Uterus (tissue), 2 donors: Measurements from ENCODE around the gene SCGB3A1.

Source experiments
- POLR2A ChIP-seq, 2 donors: fragments of 450-650 bp; IDR thresholded peaks; one replicate each; pipeline ENCODE4 v1.6.1; 2016; ENCODE audit warnings: antibody characterized with exemption in 2 of 2, mild to moderate bottlenecking in 1 of 2, moderate library complexity in 1 of 2
- TF ChIP-seq, protein P1 (sequence below), 4 experiments: fragments of 200-600 bp in 2 of 4; fragments of 450-650 bp in 2 of 4; sonication (generic) in 2 of 4; IDR thresholded peaks; one replicate each; pipeline ENCODE4 v1.5.1; 2016 to 2019; ENCODE audit warnings: antibody characterized with exemption in 4 of 4, mild to moderate bottlenecking in 2 of 4, moderate library complexity in 1 of 4

DNA sequence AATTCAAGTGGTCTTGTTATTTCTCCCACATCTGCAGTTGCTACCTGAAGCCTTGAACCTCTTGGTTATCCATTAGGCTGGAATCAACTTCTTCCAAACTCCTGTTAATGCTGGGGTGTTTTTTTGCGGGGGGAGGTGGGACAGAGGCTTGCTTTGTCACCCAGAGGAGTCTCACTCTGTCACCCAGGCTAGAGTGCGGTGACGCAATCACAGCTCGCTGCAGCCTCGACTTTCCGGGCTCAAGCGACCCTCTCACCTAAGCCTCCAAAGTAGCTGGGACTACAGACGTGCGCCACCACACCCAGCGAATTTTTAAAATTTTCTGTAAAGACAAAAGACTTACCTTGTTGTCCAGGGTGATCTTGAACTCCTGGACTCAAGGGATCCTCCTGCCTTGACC is 4.4 kb downstream of the SCGB3A1 start:
- TF ChIP-seq, protein P1, sequence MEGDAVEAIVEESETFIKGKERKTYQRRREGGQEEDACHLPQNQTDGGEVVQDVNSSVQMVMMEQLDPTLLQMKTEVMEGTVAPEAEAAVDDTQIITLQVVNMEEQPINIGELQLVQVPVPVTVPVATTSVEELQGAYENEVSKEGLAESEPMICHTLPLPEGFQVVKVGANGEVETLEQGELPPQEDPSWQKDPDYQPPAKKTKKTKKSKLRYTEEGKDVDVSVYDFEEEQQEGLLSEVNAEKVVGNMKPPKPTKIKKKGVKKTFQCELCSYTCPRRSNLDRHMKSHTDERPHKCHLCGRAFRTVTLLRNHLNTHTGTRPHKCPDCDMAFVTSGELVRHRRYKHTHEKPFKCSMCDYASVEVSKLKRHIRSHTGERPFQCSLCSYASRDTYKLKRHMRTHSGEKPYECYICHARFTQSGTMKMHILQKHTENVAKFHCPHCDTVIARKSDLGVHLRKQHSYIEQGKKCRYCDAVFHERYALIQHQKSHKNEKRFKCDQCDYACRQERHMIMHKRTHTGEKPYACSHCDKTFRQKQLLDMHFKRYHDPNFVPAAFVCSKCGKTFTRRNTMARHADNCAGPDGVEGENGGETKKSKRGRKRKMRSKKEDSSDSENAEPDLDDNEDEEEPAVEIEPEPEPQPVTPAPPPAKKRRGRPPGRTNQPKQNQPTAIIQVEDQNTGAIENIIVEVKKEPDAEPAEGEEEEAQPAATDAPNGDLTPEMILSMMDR (IDR thresholded peaks at IDR 0.05) = no peak
- no peak for TF ChIP-seq POLR2A (IDR thresholded peaks at IDR 0.05)
